ENCODE measurements around the gene IFT27.

Gene IFT27

GRCh38 chr22:36775964-36776669, at the start of gene IFT27:
Gene IFT27, minus strand, starts transcription at chr22:36776119. Its CDS starts 412 bp downstream, at chr22:36775707.
- peak; percentile 88 to 91 for DNase-seq

- no peak for DNase-seq
Observed at GRCh38 chr22:36824655-36825054, 48.7 kb upstream of the IFT27 start.

GRCh38 chr22:36823186-36823839, 47.4 kb upstream of the IFT27 start:
- DNase-seq: no peak

- no peak for DNase-seq
Observed at GRCh38 chr22:36822581-36822980, 46.7 kb upstream of the IFT27 start.

GRCh38 chr22:36819112-36819511, 43.2 kb upstream of the IFT27 start:
- DNase-seq: no peak

- DNase-seq: no peak
Observed at GRCh38 chr22:36818010-36818642, 42.2 kb upstream of the IFT27 start.

GRCh38 chr22:36817525-36817848, 41.6 kb upstream of the IFT27 start:
- DNase-seq: no peak

GRCh38 chr22:36816636-36817524, 41.0 kb upstream of the IFT27 start, which contains the start of gene PVALB:
Gene PVALB, minus strand, starts transcription at chr22:36817035. Its CDS starts 30 bp downstream, at chr22:36817005.
- DNase-seq: no peak

GRCh38 chr22:36816339-36816635, 40.4 kb upstream of the IFT27 start:
- no peak for DNase-seq

- no peak for DNase-seq
Observed at GRCh38 chr22:36815558-36816338, 39.8 kb upstream of the IFT27 start.

GRCh38 chr22:36814801-36815200, 38.9 kb upstream of the IFT27 start:
- no peak for DNase-seq

GRCh38 chr22:36811094-36811800, 35.3 kb upstream of the IFT27 start:
- no peak for DNase-seq

- DNase-seq: no peak
Observed at GRCh38 chr22:36809351-36809750, 33.4 kb upstream of the IFT27 start.

GRCh38 chr22:36808721-36809344, 32.9 kb upstream of the IFT27 start:
- DNase-seq: no peak

GRCh38 chr22:36807627-36808026, 31.7 kb upstream of the IFT27 start:
- no peak for DNase-seq

- DNase-seq: no peak
Observed at GRCh38 chr22:36806835-36807234, 30.9 kb upstream of the IFT27 start.

- no peak for DNase-seq
Observed at GRCh38 chr22:36803358-36803757, 27.4 kb upstream of the IFT27 start.

- DNase-seq: no peak
Observed at GRCh38 chr22:36798674-36799066, 22.8 kb upstream of the IFT27 start.

GRCh38 chr22:36797911-36798673, 22.2 kb upstream of the IFT27 start:
- no peak for DNase-seq

GRCh38 chr22:36797374-36797773, 21.5 kb upstream of the IFT27 start:
- DNase-seq: no peak
